ENCODE measurements around the gene NUP42. TPM values are rescaled to one million over a fixed set of nuclear protein-coding genes. Genes with fewer than 3 reads are reported as not detected.
"Not testable (repeated sequence)": the region's sequence is repeated elsewhere in the genome, so short reads cannot be mapped to it uniquely, and the experiment has no call there.

The NUP42 gene
- polyA plus RNA-seq, 6 donors from 2014 or later: 26.8 to 61.8 (median 36.6) TPM

- peaks cover 0 to 4% of the 10 kb centered on the region in 2 donors for H3K36me3 Mint-ChIP-seq
- H3K27me3 Mint-ChIP-seq: no peaks in the 10 kb centered on the region
- ATAC-seq (ENCODE audit: low read depth in 2 of 2) (no peak), DNase-seq (no peak)
- H3K4me3 Mint-ChIP-seq: peak overlapping the region in 5 of 8 donors; percentile 44 to 99 (median 95)
- peaks cover 16 to 43% (median 21%) of the 10 kb centered on the region in 3 donors for H3K4me1 Mint-ChIP-seq
- no peaks in the 10 kb centered on the region for H3K9me3 Mint-ChIP-seq
- H3K27ac Mint-ChIP-seq: peak overlapping the region in 1 of 6 donors; percentile 63
These were observed 2.4 kb downstream of the NUP42 start for GRCh38 chr7:23184291-23184690.

GRCh38 chr7:23184709-23185359 is 3.0 kb downstream of the NUP42 start:
- no peaks in the 10 kb centered on the region for H3K9me3 Mint-ChIP-seq
- no peaks in the 10 kb centered on the region for H3K27me3 Mint-ChIP-seq
- no peak overlapping the region for H3K4me3 Mint-ChIP-seq
- ATAC-seq (ENCODE audit: low read depth in 2 of 2) (no peak), DNase-seq (no peak)
- H3K36me3 Mint-ChIP-seq: peaks cover 0 to 4% of the 10 kb centered on the region in 2 donors
- H3K27ac Mint-ChIP-seq: no peak overlapping the region
- peaks cover 16 to 45% (median 21%) of the 10 kb centered on the region in 3 donors for H3K4me1 Mint-ChIP-seq

GRCh38 chr7:23185980-23186379 is 4.1 kb downstream of the NUP42 start:
- Mint-ChIP-seq H3K27ac (peak overlapping the region in 1 of 6 donors; percentile 30), H3K4me1 (peaks cover 18 to 40% (median 21%) of the 10 kb centered on the region in 3 donors), H3K9me3 (no peaks in the 10 kb centered on the region), H3K36me3 (peaks cover 6% of the 10 kb centered on the region in 2 donors), H3K27me3 (no peaks in the 10 kb centered on the region), H3K4me3 (no peak overlapping the region)
- ATAC-seq (ENCODE audit: low read depth in 2 of 2) (no peak), DNase-seq (no peak)

- Mint-ChIP-seq H3K27me3 (no peaks in the 10 kb centered on the region), H3K27ac (no peak overlapping the region), H3K9me3 (no peaks in the 10 kb centered on the region), H3K4me1 (peaks cover 0 to 6% (median 2%) of the 10 kb centered on the region in 3 donors), H3K36me3 (peaks cover 18 to 20% of the 10 kb centered on the region in 2 donors), H3K4me3 (no peak overlapping the region)
- DNase-seq (no peak), ATAC-seq (ENCODE audit: low read depth in 2 of 2) (no peak)
These were observed 9.2 kb downstream of the NUP42 start for GRCh38 chr7:23191022-23191421.

- not testable (repeated sequence) for DNase-seq; H3K27me3 Mint-ChIP-seq; ATAC-seq (ENCODE audit: low read depth in 2 of 2); H3K4me1 Mint-ChIP-seq; H3K4me3 Mint-ChIP-seq; H3K9me3 Mint-ChIP-seq; H3K27ac Mint-ChIP-seq
- H3K36me3 Mint-ChIP-seq: peaks cover 23 to 32% of the 10 kb centered on the region in 2 donors
These were observed 11.9 kb downstream of the NUP42 start for GRCh38 chr7:23193650-23194227.

- Mint-ChIP-seq H3K4me3 (no peak overlapping the region), H3K27me3 (no peaks in the 10 kb centered on the region), H3K36me3 (peaks cover 26 to 36% of the 10 kb centered on the region in 2 donors), H3K4me1 (peaks cover 0 to 5% (median under 1%) of the 10 kb centered on the region in 3 donors), H3K27ac (peak overlapping the region in 2 of 6 donors; percentile 6 to 39), H3K9me3 (no peaks in the 10 kb centered on the region)
- ATAC-seq (ENCODE audit: low read depth in 2 of 2) (no peak), DNase-seq (no peak)
These were observed 14.5 kb downstream of the NUP42 start for GRCh38 chr7:23196306-23196705.

- H3K27ac Mint-ChIP-seq: peak overlapping the region in 2 of 6 donors; percentile 49 to 51
- not testable (repeated sequence) for ATAC-seq (ENCODE audit: low read depth in 2 of 2); H3K4me3 Mint-ChIP-seq; H3K4me1 Mint-ChIP-seq; H3K27me3 Mint-ChIP-seq; H3K9me3 Mint-ChIP-seq; DNase-seq
- peaks cover 24 to 35% of the 10 kb centered on the region in 2 donors for H3K36me3 Mint-ChIP-seq
These were observed 15.9 kb downstream of the NUP42 start for GRCh38 chr7:23197745-23198144.

GRCh38 chr7:23200331-23200730 is 18.5 kb downstream of the NUP42 start:
- Mint-ChIP-seq H3K4me1 (peaks cover 0 to 7% (median 6%) of the 10 kb centered on the region in 3 donors), H3K27ac (no peak overlapping the region), H3K36me3 (peaks cover 34% of the 10 kb centered on the region in 2 donors), H3K9me3 (no peaks in the 10 kb centered on the region), H3K27me3 (peaks cover 0 to 5% (median 5%) of the 10 kb centered on the region in 3 donors), H3K4me3 (no peak overlapping the region)
- DNase-seq (no peak), ATAC-seq (ENCODE audit: low read depth in 2 of 2) (no peak)

GRCh38 chr7:23204241-23204640 is 22.4 kb downstream of the NUP42 start:
- H3K9me3 Mint-ChIP-seq: no peaks in the 10 kb centered on the region
- peaks cover 0 to 23% (median 15%) of the 10 kb centered on the region in 3 donors for H3K27me3 Mint-ChIP-seq
- peaks cover 18 to 20% of the 10 kb centered on the region in 2 donors for H3K36me3 Mint-ChIP-seq
- ATAC-seq (ENCODE audit: low read depth in 2 of 2) (no peak), DNase-seq (no peak)
- no peak overlapping the region for H3K4me3 Mint-ChIP-seq
- H3K4me1 Mint-ChIP-seq: peaks cover 0 to 18% (median 7%) of the 10 kb centered on the region in 3 donors
- H3K27ac Mint-ChIP-seq: no peak overlapping the region

GRCh38 chr7:23205577-23205908 is 23.7 kb downstream of the NUP42 start:
- Mint-ChIP-seq H3K36me3 (peaks cover 10 to 20% of the 10 kb centered on the region in 2 donors), H3K27me3 (peaks cover under 1 to 28% (median 15%) of the 10 kb centered on the region in 3 donors), H3K27ac (no peak overlapping the region), H3K4me3 (peak overlapping the region in 7 of 8 donors; percentile 35 to 87 (median 69)), H3K9me3 (no peaks in the 10 kb centered on the region), H3K4me1 (peaks cover 0 to 18% (median 7%) of the 10 kb centered on the region in 3 donors)
- no peak for ATAC-seq (ENCODE audit: low read depth in 2 of 2)
- DNase-seq: no peak

- no peak for DNase-seq
These were observed 24.3 kb downstream of the NUP42 start for GRCh38 chr7:23205909-23206767.

GRCh38 chr7:23207021-23207420 is 25.2 kb downstream of the NUP42 start:
- peaks cover 0 to 18% (median 7%) of the 10 kb centered on the region in 3 donors for H3K4me1 Mint-ChIP-seq
- no peaks in the 10 kb centered on the region for H3K9me3 Mint-ChIP-seq
- ATAC-seq (ENCODE audit: low read depth in 2 of 2) (no peak), DNase-seq (no peak)
- H3K27ac Mint-ChIP-seq: peak overlapping the region in 1 of 6 donors; percentile 20
- peaks cover 9 to 35% (median 15%) of the 10 kb centered on the region in 3 donors for H3K27me3 Mint-ChIP-seq
- H3K36me3 Mint-ChIP-seq: peaks cover 3 to 12% of the 10 kb centered on the region in 2 donors
- peak overlapping the region in 3 of 8 donors; percentile 37 to 82 (median 42) for H3K4me3 Mint-ChIP-seq

More at GRCh38 chr7:23205909-23206767, 24.3 kb downstream of the NUP42 start:
- Mint-ChIP-seq H3K36me3 (peaks cover 6 to 18% of the 10 kb centered on the region in 2 donors), H3K27me3 (peaks cover 6 to 31% (median 15%) of the 10 kb centered on the region in 3 donors), H3K4me1 (peaks cover 0 to 18% (median 7%) of the 10 kb centered on the region in 3 donors), H3K9me3 (no peaks in the 10 kb centered on the region), H3K4me3 (peak overlapping the region in 7 of 8 donors; percentile 35 to 87 (median 69)), H3K27ac (peak overlapping the region in 1 of 6 donors; percentile 73)
- ATAC-seq (ENCODE audit: low read depth in 2 of 2): peak; percentile 35 to 78

GRCh38 chr7:23207884-23208283 is 26.0 kb downstream of the NUP42 start:
- DNase-seq (no peak), ATAC-seq (ENCODE audit: low read depth in 2 of 2) (no peak)
- peaks cover 9 to 35% (median 15%) of the 10 kb centered on the region in 3 donors for H3K27me3 Mint-ChIP-seq
- H3K9me3 Mint-ChIP-seq: no peaks in the 10 kb centered on the region
- H3K4me3 Mint-ChIP-seq: no peak overlapping the region
- no peak overlapping the region for H3K27ac Mint-ChIP-seq
- H3K4me1 Mint-ChIP-seq: peaks cover 0 to 18% (median 7%) of the 10 kb centered on the region in 3 donors
- H3K36me3 Mint-ChIP-seq: peaks cover 3 to 12% of the 10 kb centered on the region in 2 donors

All from naive B cell (primary cell).